Endothelial cell (in vitro differentiated cells): ENCODE results near the gene CBLB. TPM values are rescaled to one million over a fixed set of nuclear protein-coding genes. Genes with fewer than 3 reads are reported as not detected.

ENCODE experiments used
- DNase-seq: peaks from one replicate; pipeline ENCODE4 v3.0.0; 2021; ENCODE audit warnings: low spot score
- H3K27ac Mint-ChIP-seq: one replicate; pipeline ENCODE4 v1.8.0; 2021; ENCODE audit warnings: mixed read lengths, inconsistent platforms; ENCODE audit not compliant: unreplicated experiment
- H3K27me3 Mint-ChIP-seq: one replicate; pipeline ENCODE4 v1.8.0; 2021; ENCODE audit warnings: mild to moderate bottlenecking, moderate library complexity, mixed read lengths, inconsistent platforms; ENCODE audit not compliant: unreplicated experiment
- H3K36me3 Mint-ChIP-seq: one replicate; pipeline ENCODE4 v1.8.0; 2021; ENCODE audit warnings: mild to moderate bottlenecking, low read depth, mixed read lengths, inconsistent platforms; ENCODE audit not compliant: unreplicated experiment
- H3K4me1 Mint-ChIP-seq: one replicate; pipeline ENCODE4 v1.8.0; 2021; ENCODE audit warnings: mild to moderate bottlenecking, mixed read lengths, inconsistent platforms; ENCODE audit not compliant: unreplicated experiment
- H3K4me3 Mint-ChIP-seq: one replicate; pipeline ENCODE4 v1.8.0; 2021; ENCODE audit warnings: mild to moderate bottlenecking, mixed read lengths, inconsistent platforms; ENCODE audit not compliant: unreplicated experiment
- H3K9me3 Mint-ChIP-seq: one replicate; pipeline ENCODE4 v1.8.0; 2021; ENCODE audit warnings: mixed read lengths, inconsistent platforms; ENCODE audit not compliant: unreplicated experiment
- CTCF ChIP-seq: fragments of 200-600 bp; sonication (generic); IDR thresholded peaks from one replicate; pipeline ENCODE4 v1.5.0; 2021; ENCODE audit warnings: antibody characterized with exemption; ENCODE audit not compliant: unreplicated experiment
- total RNA-seq: library from RNA; stranded (reverse); fragmentation: NEBNext Ultra II Directional; extraction: Animal tissue kit (Norgen Biotek cat#: 25700); gene quantifications from one replicate; pipeline ENCODE4 v1.2.1, GENCODE V29; 2021; ENCODE audit not compliant: unreplicated experiment

CBLB gene
- total RNA-seq, 1 donor from 2014 or later = 62.0 TPM

- no peak for DNase-seq
- H3K4me3 Mint-ChIP-seq = no peak overlapping the region
- H3K9me3 Mint-ChIP-seq = no peaks in the 10 kb centered on the region
- H3K27me3 Mint-ChIP-seq = no peaks in the 10 kb centered on the region
- H3K27ac Mint-ChIP-seq = no peak overlapping the region
- peaks cover 11% of the 10 kb centered on the region for H3K4me1 Mint-ChIP-seq
- no peaks in the 10 kb centered on the region for H3K36me3 Mint-ChIP-seq
- TF ChIP-seq CTCF = no peak
Observed at GRCh38 chr3:105837947-105838346, 30.9 kb downstream of the CBLB start.

DNA sequence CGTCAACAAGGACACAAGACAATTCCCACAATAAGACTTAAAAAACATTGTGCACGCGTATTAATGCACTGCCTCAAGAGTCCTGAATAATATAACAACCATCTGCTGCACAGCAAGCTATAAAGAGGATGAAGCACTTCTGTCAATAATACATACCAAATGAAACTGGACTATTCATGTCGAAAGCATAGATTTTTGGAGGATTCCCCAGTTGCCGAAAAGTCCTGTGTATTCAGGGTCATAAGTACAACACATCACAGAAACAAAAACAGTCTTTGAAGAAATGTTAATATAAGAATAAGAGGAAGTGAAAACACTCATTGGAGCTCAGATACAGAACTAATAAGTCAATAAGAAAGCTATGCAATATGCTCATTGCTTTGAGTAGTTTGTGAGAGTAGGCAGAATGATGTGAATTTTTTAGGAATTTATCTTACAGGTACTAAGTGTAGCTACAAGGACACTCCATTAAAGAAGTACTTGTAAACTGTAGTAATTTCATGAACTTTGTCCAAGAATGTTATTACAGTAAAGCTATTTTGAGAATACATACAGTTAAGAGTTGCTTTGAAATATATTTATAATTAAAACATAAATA, 31.6 kb downstream of the CBLB start:
- no peaks in the 10 kb centered on the region for H3K9me3 Mint-ChIP-seq
- DNase-seq = no peak
- TF ChIP-seq CTCF = no peak
- H3K4me1 Mint-ChIP-seq = peaks cover 7% of the 10 kb centered on the region
- no peaks in the 10 kb centered on the region for H3K27me3 Mint-ChIP-seq
- H3K4me3 Mint-ChIP-seq = no peak overlapping the region
- H3K27ac Mint-ChIP-seq = no peak overlapping the region
- no peaks in the 10 kb centered on the region for H3K36me3 Mint-ChIP-seq

- H3K9me3 Mint-ChIP-seq = no peaks in the 10 kb centered on the region
- no peak overlapping the region for H3K27ac Mint-ChIP-seq
- no peak for TF ChIP-seq CTCF
- no peaks in the 10 kb centered on the region for H3K36me3 Mint-ChIP-seq
- DNase-seq = no peak
- H3K4me3 Mint-ChIP-seq = no peak overlapping the region
- no peaks in the 10 kb centered on the region for H3K27me3 Mint-ChIP-seq
- peaks cover 5% of the 10 kb centered on the region for H3K4me1 Mint-ChIP-seq
Observed at GRCh38 chr3:105836533-105836932, 32.3 kb downstream of the CBLB start.

DNA sequence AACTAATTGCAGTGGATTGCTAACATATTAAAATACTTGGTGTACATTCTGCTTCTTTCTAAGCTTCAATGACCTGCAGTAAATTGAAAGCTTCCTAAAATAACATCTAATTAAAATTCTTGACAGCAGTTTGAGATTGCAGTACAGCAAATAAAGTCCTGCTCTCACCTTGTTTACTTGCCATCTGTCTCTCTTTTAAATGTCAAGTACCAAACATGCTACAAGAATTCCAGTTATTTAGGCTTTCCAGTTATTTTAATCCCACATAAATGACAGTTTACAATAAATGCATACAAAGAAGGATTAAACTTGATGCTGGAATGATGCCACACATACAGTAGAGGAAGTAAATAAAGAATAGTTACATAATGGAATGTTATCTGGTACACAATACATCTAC, 33.2 kb downstream of the CBLB start:
- Mint-ChIP-seq H3K36me3 (no peaks in the 10 kb centered on the region), H3K9me3 (no peaks in the 10 kb centered on the region), H3K27ac (no peak overlapping the region), H3K27me3 (no peaks in the 10 kb centered on the region), H3K4me3 (no peak overlapping the region), H3K4me1 (peaks cover 10% of the 10 kb centered on the region)
- no peak for TF ChIP-seq CTCF
- no peak for DNase-seq

DNA sequence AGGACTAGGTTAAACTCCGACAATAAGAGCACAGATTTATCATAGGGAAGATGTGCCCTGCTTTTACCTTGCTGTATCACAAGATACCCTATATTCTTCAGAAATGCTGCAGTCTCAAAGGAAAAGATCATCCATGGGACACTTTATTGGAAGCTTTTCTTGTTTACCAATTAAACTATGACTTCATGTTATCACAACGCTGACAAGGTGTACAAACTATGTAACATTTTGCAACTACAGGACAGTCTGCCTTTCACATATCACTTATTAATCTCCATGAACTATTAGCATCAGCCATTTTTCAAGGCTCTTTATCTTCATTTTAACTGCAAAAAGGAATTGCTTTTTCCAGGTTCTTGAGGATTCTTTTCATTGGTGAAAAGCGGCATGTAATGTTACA, 34.0 kb downstream of the CBLB start:
- H3K4me3 Mint-ChIP-seq = no peak overlapping the region
- DNase-seq = no peak
- H3K27ac Mint-ChIP-seq = no peak overlapping the region
- no peaks in the 10 kb centered on the region for H3K9me3 Mint-ChIP-seq
- no peaks in the 10 kb centered on the region for H3K27me3 Mint-ChIP-seq
- no peaks in the 10 kb centered on the region for H3K36me3 Mint-ChIP-seq
- no peak for TF ChIP-seq CTCF
- H3K4me1 Mint-ChIP-seq = peaks cover 5% of the 10 kb centered on the region
